GM06990 (cell line): ENCODE measurements around the gene ERVH48-1.
"Not testable (repeated sequence)": the region's sequence is repeated elsewhere in the genome, so short reads cannot be mapped to it uniquely, and the experiment has no call there.

Source experiments
- DNase-seq: peaks from one replicate; pipeline ENCODE4 v3.0.0-alpha.2; 2011; ENCODE audit not compliant: insufficient read length; ENCODE audit errors: extremely low read depth
- H3K27me3 ChIP-seq: replicated peaks from 2 replicates; pipeline ENCODE4 v1.6.0; 2011; ENCODE audit warnings: low read length; ENCODE audit not compliant: control insufficient read depth, insufficient read depth
- H3K36me3 ChIP-seq: 2 replicates; pipeline ENCODE4 v1.5.1; 2011; ENCODE audit warnings: low read length; ENCODE audit not compliant: control insufficient read depth, insufficient read depth
- H3K4me3 ChIP-seq: replicated peaks from 2 replicates; pipeline ENCODE4 v1.5.1; 2011; ENCODE audit warnings: low read depth, mild to moderate bottlenecking, control low read depth, low read length
- TF ChIP-seq, protein P1 (sequence below): IDR thresholded peaks from 2 replicates; pipeline ENCODE4 v1.5.1; 2011; ENCODE audit warnings: low read length, control low read depth, mild to moderate bottlenecking, inconsistent platforms; ENCODE audit not compliant: insufficient read depth, poor library complexity, severe bottlenecking

ERVH48-1 gene

DNA sequence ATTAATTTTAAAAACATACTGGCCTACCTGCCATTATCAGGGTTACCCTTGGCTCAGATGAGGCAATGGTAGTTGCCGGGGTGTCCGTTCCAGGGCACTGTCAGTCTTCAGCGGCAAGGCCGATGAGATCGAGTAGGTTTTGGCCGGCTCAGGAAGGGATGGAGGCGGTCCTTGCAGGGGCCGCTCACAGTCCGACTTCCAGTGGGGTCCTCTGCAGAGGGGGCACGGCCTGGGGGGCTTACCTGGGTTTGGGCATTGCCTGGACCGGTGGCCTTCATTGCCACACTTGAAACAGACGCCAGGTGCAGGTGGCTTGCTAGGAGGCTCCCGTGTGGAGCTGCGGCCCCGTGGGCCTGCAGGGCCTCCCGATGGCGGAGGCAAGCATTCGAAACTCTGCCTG lies 2.5 kb downstream of the ERVH48-1 start:
- no peaks in the 10 kb centered on the region for H3K36me3 ChIP-seq
- no peak for DNase-seq
- no peaks in the 10 kb centered on the region for H3K27me3 ChIP-seq
- H3K4me3 ChIP-seq = no peak overlapping the region
- TF ChIP-seq, protein P1, sequence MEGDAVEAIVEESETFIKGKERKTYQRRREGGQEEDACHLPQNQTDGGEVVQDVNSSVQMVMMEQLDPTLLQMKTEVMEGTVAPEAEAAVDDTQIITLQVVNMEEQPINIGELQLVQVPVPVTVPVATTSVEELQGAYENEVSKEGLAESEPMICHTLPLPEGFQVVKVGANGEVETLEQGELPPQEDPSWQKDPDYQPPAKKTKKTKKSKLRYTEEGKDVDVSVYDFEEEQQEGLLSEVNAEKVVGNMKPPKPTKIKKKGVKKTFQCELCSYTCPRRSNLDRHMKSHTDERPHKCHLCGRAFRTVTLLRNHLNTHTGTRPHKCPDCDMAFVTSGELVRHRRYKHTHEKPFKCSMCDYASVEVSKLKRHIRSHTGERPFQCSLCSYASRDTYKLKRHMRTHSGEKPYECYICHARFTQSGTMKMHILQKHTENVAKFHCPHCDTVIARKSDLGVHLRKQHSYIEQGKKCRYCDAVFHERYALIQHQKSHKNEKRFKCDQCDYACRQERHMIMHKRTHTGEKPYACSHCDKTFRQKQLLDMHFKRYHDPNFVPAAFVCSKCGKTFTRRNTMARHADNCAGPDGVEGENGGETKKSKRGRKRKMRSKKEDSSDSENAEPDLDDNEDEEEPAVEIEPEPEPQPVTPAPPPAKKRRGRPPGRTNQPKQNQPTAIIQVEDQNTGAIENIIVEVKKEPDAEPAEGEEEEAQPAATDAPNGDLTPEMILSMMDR = no peak

DNA sequence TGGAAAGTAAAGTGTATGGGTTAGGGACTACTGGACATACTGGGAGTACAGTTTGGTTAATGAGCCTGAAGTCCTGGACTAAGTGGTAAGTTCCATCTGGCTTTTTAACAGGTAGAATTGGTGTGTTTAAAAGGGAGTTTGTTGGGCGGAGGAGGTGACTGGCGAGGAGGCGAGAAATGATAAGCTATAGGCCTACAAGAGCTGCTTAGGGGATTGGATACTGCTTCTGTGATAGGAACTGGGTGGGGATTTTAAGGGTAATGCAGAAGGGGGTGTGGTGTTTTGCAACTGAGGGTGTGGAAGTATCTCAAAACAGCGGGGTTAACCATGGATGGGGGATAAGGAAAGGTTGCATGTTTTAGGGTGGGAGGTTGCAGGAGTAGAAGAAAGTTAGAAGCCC lies 3.5 kb downstream of the ERVH48-1 start:
- Histone ChIP-seq H3K36me3 (no peaks in the 10 kb centered on the region), H3K4me3 (no peak overlapping the region), H3K27me3 (no peaks in the 10 kb centered on the region)
- TF ChIP-seq, protein P1 = no peak
- DNase-seq = no peak

DNA sequence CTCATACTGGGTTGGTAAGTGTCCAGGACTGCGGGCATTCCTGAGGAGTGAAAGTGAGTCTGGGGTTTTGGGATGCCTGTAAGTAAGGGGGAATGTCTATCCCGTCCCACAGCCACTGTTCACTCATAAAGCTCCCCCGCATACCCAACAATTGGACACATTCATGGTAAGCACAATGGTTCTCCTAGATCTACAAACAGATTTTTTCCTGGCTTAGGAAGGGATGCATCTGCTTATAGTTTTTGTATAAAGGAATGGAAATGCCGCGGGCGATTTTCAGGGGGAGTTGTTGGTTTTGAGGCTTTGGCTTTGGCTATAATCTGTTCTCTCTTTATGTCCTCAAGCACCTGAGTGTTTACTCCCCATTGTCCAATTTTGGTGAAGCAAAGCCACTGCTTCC lies 7.1 kb downstream of the ERVH48-1 start:
- DNase-seq = no peak
- Histone ChIP-seq H3K4me3 (no peak overlapping the region), H3K36me3 (peaks cover 2% of the 10 kb centered on the region), H3K27me3 (no peaks in the 10 kb centered on the region)
- TF ChIP-seq, protein P1 = no peak

DNA sequence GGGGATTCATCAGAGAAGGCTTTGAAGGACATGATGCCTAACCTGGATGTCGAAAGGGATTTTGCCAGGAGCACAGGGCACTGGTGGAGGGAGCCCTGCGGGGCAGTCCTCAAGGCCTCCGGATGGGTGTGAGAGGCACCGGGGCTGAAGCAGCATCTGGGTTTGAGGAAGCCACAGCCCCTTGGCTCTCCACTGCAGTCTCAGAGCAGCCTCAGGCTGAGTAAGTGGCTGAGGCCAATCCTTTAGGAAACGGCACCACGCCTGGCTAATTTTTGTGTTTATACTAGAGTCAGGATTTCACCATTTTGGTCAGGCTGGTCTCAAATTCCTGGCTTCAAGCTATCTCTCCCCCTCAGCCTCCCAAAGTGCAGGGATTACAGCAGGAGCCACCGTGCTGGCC lies 12.0 kb downstream of the ERVH48-1 start:
- Histone ChIP-seq H3K4me3 (no peak overlapping the region), H3K27me3 (no peaks in the 10 kb centered on the region), H3K36me3 (peaks cover 7% of the 10 kb centered on the region)
- no peak for DNase-seq
- TF ChIP-seq, protein P1 = no peak

DNA sequence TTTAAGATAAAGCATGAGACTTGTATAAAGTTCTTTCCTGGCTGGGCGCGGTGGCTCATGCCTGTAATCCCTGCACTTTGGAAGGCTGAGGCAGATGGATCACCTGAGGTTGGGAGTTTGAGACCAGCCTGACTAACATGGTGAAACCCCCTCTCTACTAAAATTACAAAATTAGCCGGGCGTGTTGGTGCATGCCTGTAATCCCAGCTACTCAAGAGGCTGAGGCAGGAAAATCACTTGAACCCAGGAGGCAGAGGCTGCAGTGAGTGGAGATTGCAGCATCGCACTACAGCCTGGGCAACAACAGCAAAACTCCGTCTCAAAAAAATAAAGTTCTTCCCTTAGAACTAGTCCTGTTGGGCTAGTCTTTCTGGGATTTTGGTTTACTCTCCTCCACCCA lies 13.5 kb downstream of the ERVH48-1 start:
- not testable (repeated sequence) for DNase-seq, H3K4me3 ChIP-seq, H3K36me3 ChIP-seq, H3K27me3 ChIP-seq

DNA sequence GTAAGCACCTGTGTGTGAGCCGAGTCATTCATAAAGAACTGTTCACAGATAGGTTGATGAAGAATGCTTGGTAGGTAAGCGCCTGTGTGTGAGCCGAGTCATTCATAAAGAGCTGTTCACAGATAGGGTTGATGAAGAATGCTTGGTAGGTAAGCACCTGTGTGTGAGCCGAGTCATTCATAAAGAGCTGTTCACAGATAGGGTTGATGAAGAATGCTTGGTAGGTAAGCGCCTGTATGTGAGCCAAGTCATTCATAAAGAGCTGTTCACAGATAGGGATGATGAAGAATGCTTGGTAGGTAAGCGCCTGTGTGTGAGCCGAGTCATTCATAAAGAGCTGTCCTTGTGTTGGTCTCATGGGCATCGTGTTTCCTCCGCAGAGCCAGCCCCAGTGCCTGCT lies 16.9 kb downstream of the ERVH48-1 start:
- H3K36me3 ChIP-seq = peaks cover 11% of the 10 kb centered on the region
- H3K27me3 ChIP-seq, H3K4me3 ChIP-seq, DNase-seq: not testable (repeated sequence)

DNA sequence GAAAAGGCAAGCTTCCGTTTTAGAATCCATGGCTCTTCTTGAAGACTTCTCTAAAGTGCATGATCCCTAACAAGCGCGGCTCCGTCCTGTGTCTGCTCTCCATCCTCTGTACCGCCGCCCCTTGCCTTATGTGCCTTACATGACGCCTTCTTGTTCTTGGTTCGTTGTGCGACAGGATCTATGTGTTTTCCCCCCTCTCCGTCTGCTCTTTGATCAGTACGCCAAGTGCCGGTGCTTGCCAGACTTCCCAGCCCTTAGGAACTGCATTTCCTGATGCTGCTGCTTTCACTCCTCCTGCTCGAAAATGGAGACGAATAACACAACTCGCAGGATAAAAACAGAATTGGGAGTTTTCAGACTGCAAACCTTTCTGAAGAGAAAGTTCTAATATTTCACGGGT lies 19.2 kb downstream of the ERVH48-1 start:
- no peak for DNase-seq
- H3K4me3 ChIP-seq = no peak overlapping the region
- TF ChIP-seq, protein P1 = no peak
- peaks cover 13% of the 10 kb centered on the region for H3K36me3 ChIP-seq
- H3K27me3 ChIP-seq = no peaks in the 10 kb centered on the region
